Measurements from ENCODE around the gene SLAMF1. TPM values are rescaled to one million over a fixed set of nuclear protein-coding genes. Genes with fewer than 3 reads are reported as not detected.
"Not testable (repeated sequence)": the region's sequence is repeated elsewhere in the genome, so short reads cannot be mapped to it uniquely, and the experiment has no call there.

Gene SLAMF1, protein sequence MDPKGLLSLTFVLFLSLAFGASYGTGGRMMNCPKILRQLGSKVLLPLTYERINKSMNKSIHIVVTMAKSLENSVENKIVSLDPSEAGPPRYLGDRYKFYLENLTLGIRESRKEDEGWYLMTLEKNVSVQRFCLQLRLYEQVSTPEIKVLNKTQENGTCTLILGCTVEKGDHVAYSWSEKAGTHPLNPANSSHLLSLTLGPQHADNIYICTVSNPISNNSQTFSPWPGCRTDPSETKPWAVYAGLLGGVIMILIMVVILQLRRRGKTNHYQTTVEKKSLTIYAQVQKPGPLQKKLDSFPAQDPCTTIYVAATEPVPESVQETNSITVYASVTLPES
- 3.3 TPM for total RNA-seq
- 0.13 TPM for polyA plus RNA-seq (ENCODE audit: insufficient read depth, low read depth, low replicate concordance)
- long read RNA-seq, donor 1, result 0 reads
- long read RNA-seq, donor 2, result 0 reads
- long read RNA-seq, donor 3, result 0 reads
- long read RNA-seq, donor 4, result 0 reads
- long read RNA-seq, donor 5, result 0 reads
- long read RNA-seq, donor 6, result 0 reads
- long read RNA-seq, donor 7, result 0 reads
- long read RNA-seq, donor 8, result 0 reads
- long read RNA-seq, donor 9, result 0 reads
- long read RNA-seq, donor 10, result 0 reads

DNA sequence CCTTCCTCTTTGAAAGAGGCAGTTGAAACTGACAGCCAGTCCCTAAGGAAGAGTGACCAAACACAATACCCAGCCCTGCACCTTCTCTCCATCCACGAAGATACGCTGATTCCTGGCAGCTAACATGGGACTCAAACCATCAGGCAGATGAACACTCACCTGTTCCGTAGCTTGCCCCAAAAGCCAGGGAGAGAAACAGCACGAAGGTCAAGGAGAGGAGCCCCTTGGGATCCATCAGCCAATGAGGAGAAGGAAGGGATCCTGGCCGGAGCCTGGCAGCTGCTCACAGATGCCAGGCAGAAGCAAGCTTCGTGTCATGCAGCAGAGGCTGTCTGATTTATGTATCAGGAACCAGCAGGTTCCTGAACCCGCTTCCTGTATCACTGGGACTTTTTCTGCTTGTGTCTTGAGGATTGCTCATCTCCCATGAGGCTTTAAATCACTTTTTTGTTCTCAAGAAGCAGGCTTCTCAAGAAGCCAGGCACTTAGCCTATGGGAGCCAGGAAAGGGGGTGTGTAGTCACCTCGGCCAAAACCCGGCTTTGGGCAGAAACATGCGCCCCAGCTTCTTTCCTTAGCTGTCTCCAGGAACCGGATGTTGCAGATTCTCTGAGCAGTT lies at the start of gene SLAMF1:
Gene SLAMF1 (minus strand): TSS at position 334 of the 618 bp plus-strand sequence. CDS start 99 bp downstream, at position 235.
- Histone ChIP-seq H3K9me3 (ENCODE audit: control insufficient read depth in 2 of 3, insufficient read depth in 1 of 3, low read length in 3 of 3) (no peaks in the 10 kb centered on the region), H3K4me1 (ENCODE audit: control insufficient read depth in 2 of 3, insufficient read depth in 2 of 3, low read depth in 1 of 3, low read length in 3 of 3) (peaks cover 0 to 2% (median 0%) of the 10 kb centered on the region in 3 donors), H3K36me3 (ENCODE audit: control insufficient read depth in 2 of 3, insufficient read depth in 3 of 3, low read length in 3 of 3) (no peaks in the 10 kb centered on the region), H3K9ac (ENCODE audit: low read length in 3 of 3) (no peak within 1 kb of the TSS), H3K4me3 (ENCODE audit: low read length in 3 of 3) (no peak within 1 kb of the TSS), H3K27me3 (ENCODE audit: control insufficient read depth, insufficient read depth, low read length) (no peaks in the 10 kb centered on the region), H3K27ac (ENCODE audit: low read depth in 2 of 2, low read length in 2 of 2) (no peak within 1 kb of the TSS)
- TF ChIP-seq, protein P1, sequence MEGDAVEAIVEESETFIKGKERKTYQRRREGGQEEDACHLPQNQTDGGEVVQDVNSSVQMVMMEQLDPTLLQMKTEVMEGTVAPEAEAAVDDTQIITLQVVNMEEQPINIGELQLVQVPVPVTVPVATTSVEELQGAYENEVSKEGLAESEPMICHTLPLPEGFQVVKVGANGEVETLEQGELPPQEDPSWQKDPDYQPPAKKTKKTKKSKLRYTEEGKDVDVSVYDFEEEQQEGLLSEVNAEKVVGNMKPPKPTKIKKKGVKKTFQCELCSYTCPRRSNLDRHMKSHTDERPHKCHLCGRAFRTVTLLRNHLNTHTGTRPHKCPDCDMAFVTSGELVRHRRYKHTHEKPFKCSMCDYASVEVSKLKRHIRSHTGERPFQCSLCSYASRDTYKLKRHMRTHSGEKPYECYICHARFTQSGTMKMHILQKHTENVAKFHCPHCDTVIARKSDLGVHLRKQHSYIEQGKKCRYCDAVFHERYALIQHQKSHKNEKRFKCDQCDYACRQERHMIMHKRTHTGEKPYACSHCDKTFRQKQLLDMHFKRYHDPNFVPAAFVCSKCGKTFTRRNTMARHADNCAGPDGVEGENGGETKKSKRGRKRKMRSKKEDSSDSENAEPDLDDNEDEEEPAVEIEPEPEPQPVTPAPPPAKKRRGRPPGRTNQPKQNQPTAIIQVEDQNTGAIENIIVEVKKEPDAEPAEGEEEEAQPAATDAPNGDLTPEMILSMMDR (IDR thresholded peaks at IDR 0.05; ENCODE audit: borderline replicate concordance, extremely low read depth, insufficient read depth), result no peak
- intact Hi-C loops (cut with DNase I), result no loop called here
- FAIRE-seq (no peak), DNase-seq (peak in 1 of 5 donors; percentile 19)

DNA sequence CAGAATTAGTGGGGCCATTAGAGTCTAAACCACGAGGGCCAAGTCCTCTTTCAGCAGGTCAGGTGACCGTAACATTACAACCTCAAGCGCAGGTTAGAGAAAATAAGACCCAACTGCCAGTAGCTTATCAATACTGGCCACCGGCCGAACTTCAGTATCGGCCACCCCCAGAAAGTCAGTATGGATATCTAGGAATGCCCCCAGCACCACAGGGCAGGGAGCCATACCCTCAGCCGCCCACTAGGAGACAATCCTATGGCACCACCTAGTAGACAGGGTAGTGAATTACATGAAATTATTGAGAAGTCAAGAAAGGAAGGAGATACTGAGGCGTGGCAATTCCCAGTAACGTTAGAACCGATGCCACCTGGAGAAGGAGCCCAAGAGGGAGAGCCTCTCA lies 45.5 kb upstream of the SLAMF1 start:
- H3K27me3 ChIP-seq (ENCODE audit: control insufficient read depth, insufficient read depth, low read length); H3K4me3 ChIP-seq (ENCODE audit: low read length in 3 of 3); H3K9ac ChIP-seq (ENCODE audit: low read length in 3 of 3); H3K36me3 ChIP-seq (ENCODE audit: control insufficient read depth in 2 of 3, insufficient read depth in 3 of 3, low read length in 3 of 3); FAIRE-seq; H3K9me3 ChIP-seq (ENCODE audit: control insufficient read depth in 2 of 3, insufficient read depth in 1 of 3, low read length in 3 of 3); intact Hi-C loops (cut with DNase I); DNase-seq; H3K4me1 ChIP-seq (ENCODE audit: control insufficient read depth in 2 of 3, insufficient read depth in 2 of 3, low read depth in 1 of 3, low read length in 3 of 3); H3K27ac ChIP-seq (ENCODE audit: low read depth in 2 of 2, low read length in 2 of 2): not testable (repeated sequence)

DNA sequence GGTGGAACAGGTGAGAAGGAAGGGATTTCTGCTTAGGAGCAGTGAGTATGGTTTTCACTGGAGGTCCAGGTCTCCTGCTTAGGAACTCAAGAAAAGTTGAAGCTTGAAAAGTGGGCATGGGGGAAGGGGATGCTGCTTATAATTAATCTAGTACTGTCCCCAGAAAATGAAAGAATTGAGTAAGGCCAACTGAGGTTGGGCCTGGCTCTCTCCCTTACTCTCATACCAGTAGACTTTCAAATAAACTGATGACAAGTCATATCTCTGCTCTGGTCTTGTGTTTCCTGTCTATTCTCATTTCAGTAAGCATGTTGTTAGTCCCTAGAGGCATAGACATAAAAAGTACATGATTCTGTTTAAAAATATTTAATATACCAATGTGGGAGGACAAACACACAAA lies 38.4 kb upstream of the SLAMF1 start:
- no peak overlapping the region for H3K4me3 ChIP-seq (ENCODE audit: low read length in 3 of 3)
- H3K36me3 ChIP-seq (ENCODE audit: control insufficient read depth in 2 of 3, insufficient read depth in 3 of 3, low read length in 3 of 3), result no peaks in the 10 kb centered on the region
- H3K27me3 ChIP-seq (ENCODE audit: control insufficient read depth, insufficient read depth, low read length), result no peaks in the 10 kb centered on the region
- no peaks in the 10 kb centered on the region for H3K4me1 ChIP-seq (ENCODE audit: control insufficient read depth in 2 of 3, insufficient read depth in 2 of 3, low read depth in 1 of 3, low read length in 3 of 3)
- no peak overlapping the region for H3K27ac ChIP-seq (ENCODE audit: low read depth in 2 of 2, low read length in 2 of 2)
- TF ChIP-seq, protein P1 (IDR thresholded peaks at IDR 0.05; ENCODE audit: borderline replicate concordance, extremely low read depth, insufficient read depth), result no peak
- H3K9ac ChIP-seq (ENCODE audit: low read length in 3 of 3), result no peak overlapping the region
- H3K9me3 ChIP-seq (ENCODE audit: control insufficient read depth in 2 of 3, insufficient read depth in 1 of 3, low read length in 3 of 3), result no peaks in the 10 kb centered on the region
- no peak for FAIRE-seq
- intact Hi-C loops (cut with DNase I), result no loop called here
- no peak for DNase-seq
